WTC11 (cell line): ENCODE results near the gene NXF1.

Source experiments
- CREB1 ChIP-seq: sonication (generic); formaldehyde crosslinking; IDR thresholded peaks from 2 replicates; pipeline ENCODE4 v1.8.0; 2023; ENCODE audit warnings: mild to moderate bottlenecking, missing genetic modification reagents
- NR3C1 ChIP-seq: sonication (generic); formaldehyde crosslinking; conservative IDR thresholded peaks from 2 replicates; pipeline ENCODE4 v1.8.1; 2023; ENCODE audit warnings: low read depth, mild to moderate bottlenecking, missing genetic modification reagents
- TCF7 ChIP-seq: sonication (generic); formaldehyde crosslinking; IDR thresholded peaks from 2 replicates; pipeline ENCODE4 v1.8.0; 2022; ENCODE audit warnings: mild to moderate bottlenecking, low read depth, missing genetic modification reagents, moderate library complexity
- TP53 ChIP-seq: sonication (generic); formaldehyde crosslinking; IDR thresholded peaks from 2 replicates; pipeline ENCODE4 v1.8.1; 2023; ENCODE audit warnings: mild to moderate bottlenecking, missing genetic modification reagents
- ZNF219 ChIP-seq: sonication (generic); formaldehyde crosslinking; IDR thresholded peaks from 2 replicates; pipeline ENCODE4 v1.8.0; 2023; ENCODE audit warnings: missing genetic modification reagents, mild to moderate bottlenecking, borderline replicate concordance
- TF ChIP-seq, protein P1 (sequence below): sonication (generic); formaldehyde crosslinking; IDR thresholded peaks from 2 replicates; pipeline ENCODE4 v1.8.0; 2023; ENCODE audit warnings: missing genetic modification reagents, mild to moderate bottlenecking, borderline replicate concordance
- TF ChIP-seq, protein P2 (sequence below): fragments of 200-600 bp; IDR thresholded peaks from 2 replicates; pipeline ENCODE4 v1.8.0; 2022; ENCODE audit warnings: antibody characterized with exemption
- TF ChIP-seq, protein P3 (sequence below): sonication (generic); formaldehyde crosslinking; IDR thresholded peaks from 2 replicates; pipeline ENCODE4 v1.8.1; 2022; ENCODE audit warnings: low read depth, mild to moderate bottlenecking, moderate library complexity, missing genetic modification reagents, borderline replicate concordance

DNA sequence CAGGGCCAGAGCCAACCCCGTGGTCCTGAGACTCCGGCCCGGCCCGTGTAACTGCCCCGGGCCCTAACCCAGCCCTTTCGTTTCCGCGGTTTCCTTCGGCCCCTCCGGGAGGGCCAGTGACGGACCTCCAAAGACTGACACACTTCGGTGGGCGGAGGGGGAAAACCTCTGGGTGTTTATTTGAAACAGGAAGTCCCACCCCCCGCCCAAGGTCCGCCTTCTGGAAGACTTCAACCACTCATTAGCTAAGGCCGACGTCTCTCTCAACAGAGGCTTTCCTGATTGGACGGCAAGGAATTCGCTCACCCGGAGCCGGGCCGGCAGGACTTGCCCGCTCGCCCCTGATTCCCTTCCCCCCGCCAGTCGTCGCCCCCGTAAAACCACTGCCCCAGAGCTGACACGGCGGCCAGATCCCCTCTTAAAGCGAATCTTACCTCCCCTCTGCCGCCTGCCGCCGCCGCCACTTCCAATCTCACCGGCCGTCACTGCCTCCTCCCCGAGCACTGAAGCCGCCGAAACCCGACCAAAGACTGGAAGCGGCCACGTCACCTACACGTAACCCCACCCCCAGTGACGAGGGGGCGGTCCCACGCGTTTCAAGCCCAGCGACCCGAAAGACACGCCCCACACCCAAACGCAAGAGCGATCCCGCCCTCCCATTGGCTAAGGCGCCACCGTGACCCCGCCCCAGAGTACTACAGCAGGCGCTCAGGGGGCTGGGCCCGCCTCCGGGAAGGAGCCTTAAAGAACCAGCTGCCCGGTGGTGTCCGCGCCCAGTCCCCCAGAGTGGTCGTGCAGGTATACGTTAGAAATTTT, 26.5 kb upstream of the NXF1 start, which contains the start of gene STX5:
- TF ChIP-seq, protein P1, sequence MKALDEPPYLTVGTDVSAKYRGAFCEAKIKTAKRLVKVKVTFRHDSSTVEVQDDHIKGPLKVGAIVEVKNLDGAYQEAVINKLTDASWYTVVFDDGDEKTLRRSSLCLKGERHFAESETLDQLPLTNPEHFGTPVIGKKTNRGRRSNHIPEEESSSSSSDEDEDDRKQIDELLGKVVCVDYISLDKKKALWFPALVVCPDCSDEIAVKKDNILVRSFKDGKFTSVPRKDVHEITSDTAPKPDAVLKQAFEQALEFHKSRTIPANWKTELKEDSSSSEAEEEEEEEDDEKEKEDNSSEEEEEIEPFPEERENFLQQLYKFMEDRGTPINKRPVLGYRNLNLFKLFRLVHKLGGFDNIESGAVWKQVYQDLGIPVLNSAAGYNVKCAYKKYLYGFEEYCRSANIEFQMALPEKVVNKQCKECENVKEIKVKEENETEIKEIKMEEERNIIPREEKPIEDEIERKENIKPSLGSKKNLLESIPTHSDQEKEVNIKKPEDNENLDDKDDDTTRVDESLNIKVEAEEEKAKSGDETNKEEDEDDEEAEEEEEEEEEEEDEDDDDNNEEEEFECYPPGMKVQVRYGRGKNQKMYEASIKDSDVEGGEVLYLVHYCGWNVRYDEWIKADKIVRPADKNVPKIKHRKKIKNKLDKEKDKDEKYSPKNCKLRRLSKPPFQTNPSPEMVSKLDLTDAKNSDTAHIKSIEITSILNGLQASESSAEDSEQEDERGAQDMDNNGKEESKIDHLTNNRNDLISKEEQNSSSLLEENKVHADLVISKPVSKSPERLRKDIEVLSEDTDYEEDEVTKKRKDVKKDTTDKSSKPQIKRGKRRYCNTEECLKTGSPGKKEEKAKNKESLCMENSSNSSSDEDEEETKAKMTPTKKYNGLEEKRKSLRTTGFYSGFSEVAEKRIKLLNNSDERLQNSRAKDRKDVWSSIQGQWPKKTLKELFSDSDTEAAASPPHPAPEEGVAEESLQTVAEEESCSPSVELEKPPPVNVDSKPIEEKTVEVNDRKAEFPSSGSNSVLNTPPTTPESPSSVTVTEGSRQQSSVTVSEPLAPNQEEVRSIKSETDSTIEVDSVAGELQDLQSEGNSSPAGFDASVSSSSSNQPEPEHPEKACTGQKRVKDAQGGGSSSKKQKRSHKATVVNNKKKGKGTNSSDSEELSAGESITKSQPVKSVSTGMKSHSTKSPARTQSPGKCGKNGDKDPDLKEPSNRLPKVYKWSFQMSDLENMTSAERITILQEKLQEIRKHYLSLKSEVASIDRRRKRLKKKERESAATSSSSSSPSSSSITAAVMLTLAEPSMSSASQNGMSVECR (CRISPR knock-in tag) = no peak
- no peak for TF ChIP-seq CREB1 (CRISPR knock-in tag)
- TF ChIP-seq, protein P2, sequence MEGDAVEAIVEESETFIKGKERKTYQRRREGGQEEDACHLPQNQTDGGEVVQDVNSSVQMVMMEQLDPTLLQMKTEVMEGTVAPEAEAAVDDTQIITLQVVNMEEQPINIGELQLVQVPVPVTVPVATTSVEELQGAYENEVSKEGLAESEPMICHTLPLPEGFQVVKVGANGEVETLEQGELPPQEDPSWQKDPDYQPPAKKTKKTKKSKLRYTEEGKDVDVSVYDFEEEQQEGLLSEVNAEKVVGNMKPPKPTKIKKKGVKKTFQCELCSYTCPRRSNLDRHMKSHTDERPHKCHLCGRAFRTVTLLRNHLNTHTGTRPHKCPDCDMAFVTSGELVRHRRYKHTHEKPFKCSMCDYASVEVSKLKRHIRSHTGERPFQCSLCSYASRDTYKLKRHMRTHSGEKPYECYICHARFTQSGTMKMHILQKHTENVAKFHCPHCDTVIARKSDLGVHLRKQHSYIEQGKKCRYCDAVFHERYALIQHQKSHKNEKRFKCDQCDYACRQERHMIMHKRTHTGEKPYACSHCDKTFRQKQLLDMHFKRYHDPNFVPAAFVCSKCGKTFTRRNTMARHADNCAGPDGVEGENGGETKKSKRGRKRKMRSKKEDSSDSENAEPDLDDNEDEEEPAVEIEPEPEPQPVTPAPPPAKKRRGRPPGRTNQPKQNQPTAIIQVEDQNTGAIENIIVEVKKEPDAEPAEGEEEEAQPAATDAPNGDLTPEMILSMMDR = no peak
- TF ChIP-seq TP53 = no peak
- no peak for TF ChIP-seq TCF7 (CRISPR knock-in tag)
- TF ChIP-seq, protein P3, sequence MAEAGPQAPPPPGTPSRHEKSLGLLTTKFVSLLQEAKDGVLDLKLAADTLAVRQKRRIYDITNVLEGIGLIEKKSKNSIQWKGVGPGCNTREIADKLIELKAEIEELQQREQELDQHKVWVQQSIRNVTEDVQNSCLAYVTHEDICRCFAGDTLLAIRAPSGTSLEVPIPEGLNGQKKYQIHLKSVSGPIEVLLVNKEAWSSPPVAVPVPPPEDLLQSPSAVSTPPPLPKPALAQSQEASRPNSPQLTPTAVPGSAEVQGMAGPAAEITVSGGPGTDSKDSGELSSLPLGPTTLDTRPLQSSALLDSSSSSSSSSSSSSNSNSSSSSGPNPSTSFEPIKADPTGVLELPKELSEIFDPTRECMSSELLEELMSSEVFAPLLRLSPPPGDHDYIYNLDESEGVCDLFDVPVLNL (CRISPR knock-in tag) = no peak
- TF ChIP-seq NR3C1 (CRISPR knock-in tag) = no peak
- no peak for TF ChIP-seq ZNF219 (CRISPR knock-in tag)
